Astrocyte of the cerebellum (primary cell): ENCODE data around the gene RNF2.

Source experiments
- DNase-seq: peaks from one replicate; pipeline ENCODE4 v3.0.0-alpha.2; 2011; ENCODE audit warnings: low read depth
- H3K4me3 ChIP-seq: 2 replicates; pipeline ENCODE4 v1.5.1; 2011; ENCODE audit warnings: mild to moderate bottlenecking, low read depth, low read length, moderate library complexity
- in situ Hi-C: cut with HindIII; loops from 2 replicates; pipeline ENCODE4 v1.10.0; 2017; ENCODE audit warnings: low sequenced_read_pairs
- TF ChIP-seq, protein P1 (sequence below): IDR thresholded peaks from 2 replicates; pipeline ENCODE4 v1.5.1; 2012; ENCODE audit warnings: low read length, low read depth, moderate library complexity, mild to moderate bottlenecking; ENCODE audit errors: missing control alignments

Gene RNF2

DNA sequence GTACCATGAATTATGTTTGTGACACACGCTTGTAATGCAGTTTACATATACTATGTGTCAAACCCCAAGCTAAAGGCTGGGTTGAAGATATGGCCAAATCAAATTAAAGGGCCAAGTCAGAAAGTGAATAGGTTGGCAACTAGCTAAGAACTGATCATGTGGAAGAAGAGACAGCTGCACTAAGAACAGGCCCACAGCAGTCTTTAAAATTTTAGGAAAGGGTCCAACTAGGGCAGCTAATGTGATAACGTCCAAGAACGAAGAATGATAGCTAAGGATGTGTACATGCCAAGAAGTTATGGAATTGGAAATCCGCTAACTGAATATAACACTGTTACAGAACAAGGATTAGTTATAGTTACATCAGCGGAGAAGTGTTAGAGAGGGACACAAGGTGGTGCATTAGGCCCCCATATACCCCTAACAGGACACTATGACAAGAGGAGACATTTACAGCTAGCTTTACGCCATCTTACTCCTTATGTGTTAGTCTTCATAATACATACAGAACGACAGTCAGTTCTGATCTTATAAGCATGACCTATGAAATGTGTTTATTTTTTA is 6.5 kb upstream of the RNF2 start:
- TF ChIP-seq, protein P1, sequence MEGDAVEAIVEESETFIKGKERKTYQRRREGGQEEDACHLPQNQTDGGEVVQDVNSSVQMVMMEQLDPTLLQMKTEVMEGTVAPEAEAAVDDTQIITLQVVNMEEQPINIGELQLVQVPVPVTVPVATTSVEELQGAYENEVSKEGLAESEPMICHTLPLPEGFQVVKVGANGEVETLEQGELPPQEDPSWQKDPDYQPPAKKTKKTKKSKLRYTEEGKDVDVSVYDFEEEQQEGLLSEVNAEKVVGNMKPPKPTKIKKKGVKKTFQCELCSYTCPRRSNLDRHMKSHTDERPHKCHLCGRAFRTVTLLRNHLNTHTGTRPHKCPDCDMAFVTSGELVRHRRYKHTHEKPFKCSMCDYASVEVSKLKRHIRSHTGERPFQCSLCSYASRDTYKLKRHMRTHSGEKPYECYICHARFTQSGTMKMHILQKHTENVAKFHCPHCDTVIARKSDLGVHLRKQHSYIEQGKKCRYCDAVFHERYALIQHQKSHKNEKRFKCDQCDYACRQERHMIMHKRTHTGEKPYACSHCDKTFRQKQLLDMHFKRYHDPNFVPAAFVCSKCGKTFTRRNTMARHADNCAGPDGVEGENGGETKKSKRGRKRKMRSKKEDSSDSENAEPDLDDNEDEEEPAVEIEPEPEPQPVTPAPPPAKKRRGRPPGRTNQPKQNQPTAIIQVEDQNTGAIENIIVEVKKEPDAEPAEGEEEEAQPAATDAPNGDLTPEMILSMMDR = no peak
- in situ Hi-C loops = no loop called here
- no peak for DNase-seq
- no peak overlapping the region for H3K4me3 ChIP-seq

DNA sequence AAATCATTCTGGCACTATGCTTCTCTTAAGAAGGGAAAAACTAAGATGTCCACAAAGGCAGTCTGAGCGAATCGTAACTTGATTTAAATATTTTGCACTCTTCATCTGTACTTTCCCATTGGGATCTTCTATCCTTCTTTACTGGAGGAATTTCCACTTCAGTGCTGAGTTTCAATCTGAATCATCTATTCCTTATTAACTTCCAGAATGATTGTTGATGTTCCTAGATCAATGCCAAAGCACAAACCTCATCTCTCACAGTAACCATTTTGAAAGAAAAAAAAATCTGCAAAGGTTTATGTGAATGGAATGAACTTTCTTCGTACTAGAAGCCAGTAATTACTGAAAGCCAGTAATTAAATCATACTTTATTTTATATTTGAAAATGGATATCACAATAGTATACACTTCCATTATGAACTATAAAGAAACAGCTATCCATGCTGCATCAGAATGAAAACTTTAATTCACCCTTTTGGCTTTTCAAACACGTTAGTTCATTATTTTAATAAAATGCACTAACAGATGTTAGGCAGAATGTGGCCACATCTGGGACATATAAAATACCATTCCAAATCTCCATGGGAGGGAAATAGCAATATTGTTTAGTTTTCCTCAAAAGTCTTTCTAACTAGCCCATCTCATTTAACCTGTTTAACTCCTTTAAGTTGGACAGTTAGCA is 5.5 kb upstream of the RNF2 start:
- no peak for DNase-seq
- TF ChIP-seq, protein P1 = no peak
- in situ Hi-C loops = no loop called here
- H3K4me3 ChIP-seq = no peak overlapping the region

DNA sequence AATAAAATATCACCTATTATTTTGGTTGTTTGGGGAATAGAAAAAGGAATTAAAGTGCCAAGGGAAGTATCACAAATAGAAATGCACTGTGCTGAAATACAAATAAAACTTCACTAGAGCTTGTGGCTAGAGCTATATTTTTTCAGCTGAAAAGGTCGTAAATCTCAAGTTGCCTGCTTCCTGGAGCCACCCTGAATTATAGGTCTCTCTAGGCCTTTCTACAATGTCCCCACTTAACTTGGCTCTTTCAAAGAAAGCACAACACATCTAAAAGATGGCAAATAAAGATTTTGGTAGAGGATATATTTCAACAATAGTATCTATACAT is 5.0 kb upstream of the RNF2 start:
- no peak for DNase-seq

DNA sequence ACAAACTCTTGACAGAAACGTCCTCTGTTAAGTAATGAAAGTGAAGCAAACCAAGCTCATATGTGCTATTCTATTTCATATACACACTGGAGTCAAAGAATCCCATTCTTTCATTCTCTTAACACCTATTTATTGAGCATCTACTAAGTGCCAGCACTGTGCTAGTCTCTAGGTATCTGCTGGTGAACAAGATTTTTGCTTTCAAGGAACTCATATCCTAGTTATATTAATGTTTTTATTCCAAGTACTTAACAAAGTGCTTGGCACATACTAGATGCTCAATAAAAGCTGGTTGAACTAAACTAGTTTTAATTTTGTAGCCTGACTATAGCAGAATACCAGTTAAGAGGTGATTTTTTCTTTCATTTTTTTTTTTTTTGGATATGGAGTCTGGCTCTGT is 3.6 kb upstream of the RNF2 start:
- DNase-seq = no peak
- TF ChIP-seq, protein P1 = no peak
- in situ Hi-C loops = no loop called here
- no peak overlapping the region for H3K4me3 ChIP-seq

More for the DNA sequence above, 5.0 kb upstream of the RNF2 start:
- H3K4me3 ChIP-seq = no peak overlapping the region
- in situ Hi-C loops = no loop called here
- TF ChIP-seq, protein P1 = no peak

DNA sequence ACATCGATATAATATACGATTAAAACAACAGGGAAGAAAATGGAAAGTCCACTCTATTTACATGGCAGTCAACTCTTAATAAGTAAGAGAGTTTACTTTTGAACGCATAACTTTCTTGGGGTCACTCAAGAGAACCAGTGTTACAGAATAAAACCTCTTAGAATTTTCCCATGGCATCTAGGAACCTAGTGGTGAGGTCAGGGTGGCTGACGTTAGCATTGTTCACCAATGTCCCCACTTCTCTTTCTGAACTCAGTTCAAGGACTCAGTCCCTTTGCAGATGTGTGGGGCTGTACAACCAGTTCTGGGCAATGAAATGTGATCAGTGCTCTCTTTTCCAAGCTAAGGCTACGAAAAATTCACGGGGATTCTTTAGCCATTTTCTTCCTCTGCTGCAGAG is 2.6 kb upstream of the RNF2 start:
- DNase-seq = no peak
- TF ChIP-seq, protein P1 = no peak
- in situ Hi-C loops = no loop called here
- H3K4me3 ChIP-seq = no peak overlapping the region

DNA sequence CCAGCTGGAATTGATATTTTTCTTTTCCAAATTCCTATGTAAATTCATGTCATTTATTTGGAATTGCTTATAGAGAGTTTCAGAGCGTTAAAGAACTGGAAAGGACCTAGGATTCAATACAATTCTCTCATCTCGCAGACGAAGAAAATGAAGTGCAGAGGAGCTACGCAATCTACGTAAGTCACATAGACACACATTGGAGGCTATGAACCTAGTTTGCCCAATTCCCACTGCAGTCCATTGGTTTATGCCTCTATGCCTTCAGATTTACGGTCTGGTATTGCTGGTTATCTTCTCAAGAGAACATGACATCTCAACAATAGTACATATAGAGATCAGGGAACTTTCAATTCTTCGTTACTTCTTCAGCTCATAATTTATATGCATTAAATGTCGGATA is 971 bp upstream of the RNF2 start:
- H3K4me3 ChIP-seq = no peak overlapping the region
- TF ChIP-seq, protein P1 = no peak
- in situ Hi-C loops = no loop called here
- DNase-seq = no peak
